Upper lobe of left lung (tissue), 4 donors: ENCODE data around the gene SLC6A3.

Source experiments
- CTCF ChIP-seq, 6 experiments: fragments of 450-650 bp in 4 of 6; fragments of 200-600 bp in 2 of 6; sonication (generic) in 2 of 6; IDR thresholded peaks; one replicate each; pipeline ENCODE4 v1.5.1; 2016 to 2019; ENCODE audit warnings: antibody characterized with exemption in 6 of 6
- EP300 ChIP-seq, 4 donors: sonication (generic); formaldehyde crosslinking; IDR thresholded peaks; one replicate each; pipeline ENCODE4 v1.5.1; 2017; ENCODE audit warnings: antibody characterized with exemption in 4 of 4, control low read depth in 2 of 4
- POLR2AphosphoS5 ChIP-seq, 2 donors: sonication (generic); formaldehyde crosslinking; IDR thresholded peaks; one replicate each; pipeline ENCODE4 v1.5.1; 2017; ENCODE audit warnings: antibody characterized with exemption in 2 of 2

DNA sequence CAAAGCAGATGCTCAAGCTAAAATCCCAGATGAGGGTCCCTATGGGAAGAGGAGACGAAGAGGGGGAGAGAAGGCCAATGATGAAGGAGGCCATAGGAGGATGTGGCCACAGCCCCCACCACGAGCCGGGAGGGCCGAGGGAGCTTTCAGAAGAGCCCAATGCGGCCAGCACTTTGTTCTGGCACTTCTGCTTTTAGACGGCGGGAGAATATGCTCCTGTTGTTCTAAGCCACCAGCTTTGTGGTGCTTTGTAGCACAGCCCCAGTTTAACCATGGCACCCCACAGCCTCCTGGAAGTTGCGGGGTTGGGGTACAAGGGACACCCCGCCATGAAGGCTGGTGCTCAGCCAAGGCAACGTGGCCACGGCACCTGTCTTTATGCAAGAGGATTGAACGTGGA, 45.1 kb upstream of the SLC6A3 start:
- TF ChIP-seq POLR2AphosphoS5 (IDR thresholded peaks at IDR 0.05) (no peak), CTCF (IDR thresholded peaks at IDR 0.05) (no peak), EP300 (IDR thresholded peaks at IDR 0.05) (no peak)
